Measurements from ENCODE around the gene CD34. TPM values are rescaled to one million over a fixed set of nuclear protein-coding genes. Genes with fewer than 3 reads are reported as not detected.
A peak's percentile ranks its signal among the peaks of the same experiment; 100 is the strongest.

Gene CD34
- total RNA-seq, 3 donors from 2014 or later, result 15.7 to 80.6 (median 22.2) TPM

DNA sequence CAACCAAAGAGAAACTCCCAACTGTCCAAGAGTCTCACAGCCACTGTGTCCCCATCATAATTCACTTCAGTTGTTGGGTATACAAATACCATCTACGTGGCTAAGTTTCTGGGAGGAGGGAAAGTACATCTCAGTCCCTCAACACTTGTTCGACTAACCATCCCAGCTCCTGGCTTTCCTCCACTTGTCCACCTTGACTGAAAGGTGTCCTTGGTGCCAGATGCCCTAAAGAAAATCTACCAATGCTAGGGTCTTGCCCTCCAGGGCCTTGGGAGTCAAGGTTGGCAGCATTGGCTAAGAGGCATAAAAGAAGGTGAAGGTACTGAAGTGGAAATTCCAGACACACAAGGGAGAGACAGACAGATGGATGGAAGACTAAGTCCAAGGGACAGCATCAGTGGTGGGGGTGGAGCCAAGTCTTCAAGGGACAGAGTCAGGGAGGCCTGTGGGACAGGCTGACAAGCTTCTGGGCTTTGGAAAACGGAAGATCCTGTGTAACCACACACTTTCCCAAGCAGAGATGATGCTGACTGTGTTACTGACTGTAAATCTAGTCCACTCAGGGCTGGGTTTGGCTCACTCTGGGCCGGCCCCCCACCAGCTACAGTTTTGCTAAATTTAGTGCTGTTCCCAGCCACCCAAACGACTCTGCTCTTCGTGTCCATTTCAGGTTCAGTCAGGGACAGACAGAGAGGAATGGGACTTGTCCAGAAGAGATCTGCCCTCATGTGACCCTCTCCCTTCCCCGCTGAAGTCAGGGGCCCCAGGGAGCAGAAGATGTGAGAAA is 60.1 kb downstream of the CD34 start:
- no peak overlapping the region for H3K4me3 ChIP-seq
- TF ChIP-seq POLR2A (IDR thresholded peaks at IDR 0.05) (no peak), POLR2AphosphoS5 (IDR thresholded peaks at IDR 0.05) (no peak)
- TF ChIP-seq, protein P1, sequence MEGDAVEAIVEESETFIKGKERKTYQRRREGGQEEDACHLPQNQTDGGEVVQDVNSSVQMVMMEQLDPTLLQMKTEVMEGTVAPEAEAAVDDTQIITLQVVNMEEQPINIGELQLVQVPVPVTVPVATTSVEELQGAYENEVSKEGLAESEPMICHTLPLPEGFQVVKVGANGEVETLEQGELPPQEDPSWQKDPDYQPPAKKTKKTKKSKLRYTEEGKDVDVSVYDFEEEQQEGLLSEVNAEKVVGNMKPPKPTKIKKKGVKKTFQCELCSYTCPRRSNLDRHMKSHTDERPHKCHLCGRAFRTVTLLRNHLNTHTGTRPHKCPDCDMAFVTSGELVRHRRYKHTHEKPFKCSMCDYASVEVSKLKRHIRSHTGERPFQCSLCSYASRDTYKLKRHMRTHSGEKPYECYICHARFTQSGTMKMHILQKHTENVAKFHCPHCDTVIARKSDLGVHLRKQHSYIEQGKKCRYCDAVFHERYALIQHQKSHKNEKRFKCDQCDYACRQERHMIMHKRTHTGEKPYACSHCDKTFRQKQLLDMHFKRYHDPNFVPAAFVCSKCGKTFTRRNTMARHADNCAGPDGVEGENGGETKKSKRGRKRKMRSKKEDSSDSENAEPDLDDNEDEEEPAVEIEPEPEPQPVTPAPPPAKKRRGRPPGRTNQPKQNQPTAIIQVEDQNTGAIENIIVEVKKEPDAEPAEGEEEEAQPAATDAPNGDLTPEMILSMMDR (IDR thresholded peaks at IDR 0.05), result no peak

DNA sequence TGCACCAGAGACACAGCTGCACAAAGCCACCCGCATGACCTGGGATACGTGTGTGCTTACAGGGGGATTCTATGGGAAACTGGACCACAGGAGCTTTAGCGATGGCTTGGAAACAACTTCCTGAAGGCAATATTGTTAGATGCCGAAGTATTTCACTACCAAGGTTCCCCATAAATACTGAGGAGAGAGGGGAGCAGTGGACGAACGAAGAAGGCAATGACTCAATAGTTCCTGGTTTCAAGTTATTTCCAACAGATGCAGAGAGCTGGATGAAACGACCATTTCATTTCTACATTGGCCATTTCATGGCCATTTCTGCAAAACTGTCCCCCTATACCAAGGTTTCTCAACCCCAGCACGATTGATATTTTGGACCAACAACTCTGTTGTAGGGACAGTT is 61.3 kb downstream of the CD34 start:
- Histone ChIP-seq H3K27me3 (no peaks in the 10 kb centered on the region), H3K36me3 (no peaks in the 10 kb centered on the region), H3K9me3 (no peaks in the 10 kb centered on the region), H3K4me3 (no peak overlapping the region), H3K4me1 (peaks cover 0 to 14% of the 10 kb centered on the region in 2 donors), H3K27ac (peak overlapping the region; percentile 43 to 68)
- no peak for DNase-seq (ENCODE audit: low spot score in 2 of 2)
- intact Hi-C loops (cut with DNase I; ENCODE audit: low total_unique reads), result no loop called here
- TF ChIP-seq POLR2AphosphoS5 (IDR thresholded peaks at IDR 0.05) (no peak), POLR2A (IDR thresholded peaks at IDR 0.05) (no peak)
- TF ChIP-seq, protein P1 (IDR thresholded peaks at IDR 0.05), result no peak

More for the DNA sequence above, 60.1 kb downstream of the CD34 start:
- H3K9me3 ChIP-seq, result no peaks in the 10 kb centered on the region
- peaks cover 0 to 7% of the 10 kb centered on the region in 2 donors for H3K4me1 ChIP-seq
- H3K27me3 ChIP-seq, result no peaks in the 10 kb centered on the region
- H3K27ac ChIP-seq, result peak overlapping the region; percentile 43 to 68
- no peak for DNase-seq (ENCODE audit: low spot score in 2 of 2)
- intact Hi-C loops (cut with DNase I; ENCODE audit: low total_unique reads), result no loop called here
- no peaks in the 10 kb centered on the region for H3K36me3 ChIP-seq

DNA sequence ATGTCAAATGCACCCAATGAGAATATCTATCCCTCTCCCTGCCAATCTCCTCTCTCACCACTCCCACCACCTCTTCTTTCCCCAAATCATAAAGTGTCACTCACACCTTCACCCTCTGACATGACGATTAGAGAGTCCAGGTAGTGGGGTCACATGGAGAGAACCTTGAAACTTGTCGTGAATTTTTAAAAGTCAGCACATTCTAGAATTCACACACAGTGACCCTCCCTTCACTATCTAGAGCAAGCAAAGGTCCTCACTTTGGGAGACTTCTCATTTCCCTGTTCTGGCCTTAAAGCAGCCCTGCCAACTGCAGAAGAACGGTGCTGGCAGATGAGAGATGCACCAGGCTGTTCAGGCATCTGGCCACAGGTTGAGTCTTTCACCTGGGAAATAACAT is 61.9 kb downstream of the CD34 start:
- intact Hi-C loops (cut with DNase I; ENCODE audit: low total_unique reads), result no loop called here
- H3K4me3 ChIP-seq, result no peak overlapping the region
- H3K27ac ChIP-seq, result peak overlapping the region; percentile 43 to 68
- H3K9me3 ChIP-seq, result no peaks in the 10 kb centered on the region
- peaks cover 0 to 14% of the 10 kb centered on the region in 2 donors for H3K4me1 ChIP-seq
- DNase-seq (ENCODE audit: low spot score in 2 of 2), result no peak
- H3K36me3 ChIP-seq, result no peaks in the 10 kb centered on the region
- no peaks in the 10 kb centered on the region for H3K27me3 ChIP-seq
- no peak for TF ChIP-seq POLR2AphosphoS5 (IDR thresholded peaks at IDR 0.05)
- no peak for TF ChIP-seq POLR2A (IDR thresholded peaks at IDR 0.05)
- TF ChIP-seq, protein P1 (IDR thresholded peaks at IDR 0.05), result no peak

DNA sequence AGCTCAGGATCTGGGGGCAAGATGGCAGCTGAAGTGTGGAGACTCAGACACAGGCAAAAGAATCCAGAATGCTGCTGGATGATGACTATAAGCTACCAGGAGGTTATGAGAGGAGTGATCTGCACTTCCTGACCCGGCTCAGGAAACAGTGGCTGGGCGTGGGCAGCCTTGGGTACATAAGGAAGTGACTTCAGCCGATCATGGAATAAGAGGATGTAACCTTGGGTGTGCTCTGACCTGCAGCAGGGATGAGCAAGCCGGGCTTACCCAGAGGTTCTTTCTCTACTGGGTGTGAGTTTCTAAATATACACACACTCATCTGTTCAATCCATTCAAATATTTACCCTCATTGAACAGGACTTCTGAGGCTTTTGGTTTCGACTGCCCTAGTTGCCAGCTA is 62.7 kb downstream of the CD34 start:
- Histone ChIP-seq H3K9me3 (no peaks in the 10 kb centered on the region), H3K27ac (peak overlapping the region; percentile 43 to 74), H3K4me3 (no peak overlapping the region), H3K4me1 (peaks cover 0 to 14% of the 10 kb centered on the region in 2 donors), H3K36me3 (no peaks in the 10 kb centered on the region), H3K27me3 (no peaks in the 10 kb centered on the region)
- intact Hi-C loops (cut with DNase I; ENCODE audit: low total_unique reads), result no loop called here
- TF ChIP-seq, protein P1 (IDR thresholded peaks at IDR 0.05), result no peak
- no peak for TF ChIP-seq POLR2A (IDR thresholded peaks at IDR 0.05)
- TF ChIP-seq POLR2AphosphoS5 (IDR thresholded peaks at IDR 0.05), result peak; percentile 30 to 58 (median 39)
- DNase-seq (ENCODE audit: low spot score in 2 of 2), result peak in 1 of 2 donors; percentile 55

DNA sequence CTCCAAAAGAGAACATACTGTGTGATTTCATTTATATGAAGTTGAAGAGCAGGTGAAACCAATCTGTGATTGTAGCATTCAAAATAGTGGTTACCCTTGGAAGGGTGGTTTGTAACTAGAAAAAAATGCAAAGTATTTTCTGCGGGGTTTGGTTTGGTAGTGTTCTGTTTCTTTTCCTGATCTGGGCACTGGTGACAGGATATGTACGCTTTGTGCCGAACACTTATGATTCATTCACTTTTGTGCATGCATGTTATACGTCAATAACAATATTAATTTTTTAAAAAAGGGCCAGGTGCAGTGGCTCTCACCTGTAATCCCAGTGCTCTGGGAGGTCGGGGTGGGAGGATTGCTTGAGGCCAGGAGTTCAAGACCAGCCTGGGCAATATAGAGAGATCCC is 63.8 kb downstream of the CD34 start:
- intact Hi-C loops (cut with DNase I; ENCODE audit: low total_unique reads), result no loop called here
- Histone ChIP-seq H3K27me3 (no peaks in the 10 kb centered on the region), H3K4me3 (no peak overlapping the region), H3K36me3 (no peaks in the 10 kb centered on the region), H3K9me3 (no peaks in the 10 kb centered on the region), H3K27ac (no peak overlapping the region), H3K4me1 (peaks cover 0 to 8% of the 10 kb centered on the region in 2 donors)
- TF ChIP-seq POLR2A (IDR thresholded peaks at IDR 0.05) (no peak), POLR2AphosphoS5 (IDR thresholded peaks at IDR 0.05) (no peak)
- TF ChIP-seq, protein P1 (IDR thresholded peaks at IDR 0.05), result no peak
- no peak for DNase-seq (ENCODE audit: low spot score in 2 of 2)
